ENCODE results near the gene FOXN4.

The FOXN4 gene

GRCh38 chr12:109269428-109269827 lies 39.7 kb downstream of the FOXN4 start:
- H3K27ac ChIP-seq (ENCODE audit: low read depth, low read length): no peak overlapping the region
- no peak overlapping the region for H4K8ac ChIP-seq (ENCODE audit: low read depth, low read length)
- no peak overlapping the region for H2AFZ ChIP-seq (ENCODE audit: insufficient read depth, low read length, poor library complexity)
- no peak overlapping the region for H3K23ac ChIP-seq (ENCODE audit: low read length)
- no peak overlapping the region for H2BK12ac ChIP-seq (ENCODE audit: low read length)
- H3K4me3 ChIP-seq (ENCODE audit: low read depth, low read length): no peak overlapping the region
- DNase-seq: no peak
- H2BK5ac ChIP-seq (ENCODE audit: low read depth, low read length, poor library complexity): no peak overlapping the region
- H3K79me1 ChIP-seq (ENCODE audit: low read length): no peaks in the 10 kb centered on the region
- no peak overlapping the region for H3K18ac ChIP-seq (ENCODE audit: low read length)
- no peak overlapping the region for H3K9ac ChIP-seq (ENCODE audit: low read length)
- H3K4me1 ChIP-seq (ENCODE audit: control insufficient read depth in 1 of 2, insufficient read depth in 2 of 2, low read length in 2 of 2): no peaks in the 10 kb centered on the region
- no peak overlapping the region for H3K14ac ChIP-seq (ENCODE audit: low read length)
- no peak overlapping the region for H3K4me2 ChIP-seq (ENCODE audit: low read length)
- no peak overlapping the region for H3K4ac ChIP-seq (ENCODE audit: low read depth, low read length)
- no peak overlapping the region for H2AK5ac ChIP-seq (ENCODE audit: low read length)
- no peak overlapping the region for H2BK120ac ChIP-seq (ENCODE audit: insufficient read depth, low read length, poor library complexity)
- H4K91ac ChIP-seq (ENCODE audit: low read depth, low read length): no peak overlapping the region
- peaks cover 2% of the 10 kb centered on the region for H3K9me3 ChIP-seq (ENCODE audit: insufficient read depth, low read depth, low read length)
- WGBS (ENCODE audit: extremely low coverage, insufficient coverage, insufficient read length): no CpG with 5 or more reads among the region's 3 CpGs
- H3K27me3 ChIP-seq (ENCODE audit: insufficient read depth, low read length): no peaks in the 10 kb centered on the region
- no peaks in the 10 kb centered on the region for H3K79me2 ChIP-seq (ENCODE audit: control insufficient read depth, insufficient read depth, low read length, poor library complexity)
- H4K12ac ChIP-seq (ENCODE audit: low read depth, low read length): no peak overlapping the region
- no peaks in the 10 kb centered on the region for H3K36me3 ChIP-seq (ENCODE audit: control insufficient read depth in 1 of 2, insufficient read depth in 2 of 2, low read length in 2 of 2)

- H3K9ac ChIP-seq (ENCODE audit: low read length): no peak overlapping the region
- H3K4me2 ChIP-seq (ENCODE audit: low read length): no peak overlapping the region
- H3K18ac ChIP-seq (ENCODE audit: low read length): no peak overlapping the region
- no peaks in the 10 kb centered on the region for H3K27me3 ChIP-seq (ENCODE audit: insufficient read depth, low read length)
- no peak overlapping the region for H3K27ac ChIP-seq (ENCODE audit: low read depth, low read length)
- no peak overlapping the region for H2BK5ac ChIP-seq (ENCODE audit: low read depth, low read length, poor library complexity)
- H3K9me3 ChIP-seq (ENCODE audit: insufficient read depth, low read depth, low read length): peaks cover 2% of the 10 kb centered on the region
- WGBS (ENCODE audit: extremely low coverage, insufficient coverage, insufficient read length): no CpG with 5 or more reads among the region's 4 CpGs
- no peak overlapping the region for H3K23ac ChIP-seq (ENCODE audit: low read length)
- no peak overlapping the region for H2BK120ac ChIP-seq (ENCODE audit: insufficient read depth, low read length, poor library complexity)
- H3K14ac ChIP-seq (ENCODE audit: low read length): no peak overlapping the region
- H4K12ac ChIP-seq (ENCODE audit: low read depth, low read length): no peak overlapping the region
- DNase-seq: no peak
- no peak overlapping the region for H4K8ac ChIP-seq (ENCODE audit: low read depth, low read length)
- H2AK5ac ChIP-seq (ENCODE audit: low read length): no peak overlapping the region
- no peaks in the 10 kb centered on the region for H3K79me2 ChIP-seq (ENCODE audit: control insufficient read depth, insufficient read depth, low read length, poor library complexity)
- no peak overlapping the region for H3K4ac ChIP-seq (ENCODE audit: low read depth, low read length)
- H3K4me3 ChIP-seq (ENCODE audit: low read depth, low read length): no peak overlapping the region
- H3K36me3 ChIP-seq (ENCODE audit: control insufficient read depth in 1 of 2, insufficient read depth in 2 of 2, low read length in 2 of 2): no peaks in the 10 kb centered on the region
- H3K4me1 ChIP-seq (ENCODE audit: control insufficient read depth in 1 of 2, insufficient read depth in 2 of 2, low read length in 2 of 2): no peaks in the 10 kb centered on the region
- H2AFZ ChIP-seq (ENCODE audit: insufficient read depth, low read length, poor library complexity): no peak overlapping the region
- H2BK12ac ChIP-seq (ENCODE audit: low read length): no peak overlapping the region
- H3K79me1 ChIP-seq (ENCODE audit: low read length): no peaks in the 10 kb centered on the region
- no peak overlapping the region for H4K91ac ChIP-seq (ENCODE audit: low read depth, low read length)
These were observed 40.2 kb downstream of the FOXN4 start for GRCh38 chr12:109268896-109269295.

GRCh38 chr12:109267361-109267760 lies 41.7 kb downstream of the FOXN4 start:
- H3K9me3 ChIP-seq (ENCODE audit: insufficient read depth, low read depth, low read length): peaks cover 2% of the 10 kb centered on the region
- no peak for DNase-seq
- no peak overlapping the region for H2BK5ac ChIP-seq (ENCODE audit: low read depth, low read length, poor library complexity)
- no peaks in the 10 kb centered on the region for H3K4me1 ChIP-seq (ENCODE audit: control insufficient read depth in 1 of 2, insufficient read depth in 2 of 2, low read length in 2 of 2)
- H3K79me1 ChIP-seq (ENCODE audit: low read length): no peaks in the 10 kb centered on the region
- H3K79me2 ChIP-seq (ENCODE audit: control insufficient read depth, insufficient read depth, low read length, poor library complexity): no peaks in the 10 kb centered on the region
- no peak overlapping the region for H3K9ac ChIP-seq (ENCODE audit: low read length)
- H3K27me3 ChIP-seq (ENCODE audit: insufficient read depth, low read length): no peaks in the 10 kb centered on the region
- no peak overlapping the region for H3K4me2 ChIP-seq (ENCODE audit: low read length)
- H3K14ac ChIP-seq (ENCODE audit: low read length): no peak overlapping the region
- no peak overlapping the region for H4K8ac ChIP-seq (ENCODE audit: low read depth, low read length)
- WGBS (ENCODE audit: extremely low coverage, insufficient coverage, insufficient read length): no CpG with 5 or more reads among the region's 14 CpGs
- no peak overlapping the region for H2AFZ ChIP-seq (ENCODE audit: insufficient read depth, low read length, poor library complexity)
- H2BK120ac ChIP-seq (ENCODE audit: insufficient read depth, low read length, poor library complexity): no peak overlapping the region
- H3K27ac ChIP-seq (ENCODE audit: low read depth, low read length): no peak overlapping the region
- no peak overlapping the region for H3K23ac ChIP-seq (ENCODE audit: low read length)
- no peak overlapping the region for H2AK5ac ChIP-seq (ENCODE audit: low read length)
- no peak overlapping the region for H3K4ac ChIP-seq (ENCODE audit: low read depth, low read length)
- no peak overlapping the region for H3K18ac ChIP-seq (ENCODE audit: low read length)
- H4K91ac ChIP-seq (ENCODE audit: low read depth, low read length): no peak overlapping the region
- no peak overlapping the region for H3K4me3 ChIP-seq (ENCODE audit: low read depth, low read length)
- H2BK12ac ChIP-seq (ENCODE audit: low read length): no peak overlapping the region
- H4K12ac ChIP-seq (ENCODE audit: low read depth, low read length): no peak overlapping the region
- H3K36me3 ChIP-seq (ENCODE audit: control insufficient read depth in 1 of 2, insufficient read depth in 2 of 2, low read length in 2 of 2): no peaks in the 10 kb centered on the region

- Histone ChIP-seq H3K14ac (ENCODE audit: low read length) (no peak overlapping the region), H3K36me3 (ENCODE audit: control insufficient read depth in 1 of 2, insufficient read depth in 2 of 2, low read length in 2 of 2) (no peaks in the 10 kb centered on the region), H3K27ac (ENCODE audit: low read depth, low read length) (no peak overlapping the region), H3K79me1 (ENCODE audit: low read length) (no peaks in the 10 kb centered on the region), H3K4me2 (ENCODE audit: low read length) (no peak overlapping the region), H3K4ac (ENCODE audit: low read depth, low read length) (no peak overlapping the region), H2BK12ac (ENCODE audit: low read length) (no peak overlapping the region), H3K79me2 (ENCODE audit: control insufficient read depth, insufficient read depth, low read length, poor library complexity) (no peaks in the 10 kb centered on the region), H3K4me1 (ENCODE audit: control insufficient read depth in 1 of 2, insufficient read depth in 2 of 2, low read length in 2 of 2) (no peaks in the 10 kb centered on the region), H4K91ac (ENCODE audit: low read depth, low read length) (no peak overlapping the region), H4K12ac (ENCODE audit: low read depth, low read length) (no peak overlapping the region), H3K18ac (ENCODE audit: low read length) (no peak overlapping the region), H3K9me3 (ENCODE audit: insufficient read depth, low read depth, low read length) (peaks cover 2% of the 10 kb centered on the region), H3K9ac (ENCODE audit: low read length) (no peak overlapping the region), H2AK5ac (ENCODE audit: low read length) (no peak overlapping the region), H2BK5ac (ENCODE audit: low read depth, low read length, poor library complexity) (no peak overlapping the region), H3K23ac (ENCODE audit: low read length) (no peak overlapping the region), H3K27me3 (ENCODE audit: insufficient read depth, low read length) (no peaks in the 10 kb centered on the region), H3K4me3 (ENCODE audit: low read depth, low read length) (no peak overlapping the region), H2AFZ (ENCODE audit: insufficient read depth, low read length, poor library complexity) (no peak overlapping the region), H4K8ac (ENCODE audit: low read depth, low read length) (no peak overlapping the region), H2BK120ac (ENCODE audit: insufficient read depth, low read length, poor library complexity) (no peak overlapping the region)
- no CpG with 5 or more reads among the region's 16 CpGs for WGBS (ENCODE audit: extremely low coverage, insufficient coverage, insufficient read length)
- DNase-seq: peak in 1 of 2 donors; percentile 3
These were observed 42.8 kb downstream of the FOXN4 start for GRCh38 chr12:109266106-109266879.
